H9 (cell line): Measurements from ENCODE around the gene CAV3. TPM values are rescaled to one million over a fixed set of nuclear protein-coding genes. Genes with fewer than 3 reads are reported as not detected.

Experiments used
- DNase-seq: peaks from one replicate; pipeline ENCODE4 v3.0.0-alpha.2; 2017
- H2AFZ ChIP-seq: one replicate; pipeline ENCODE4 v1.6.1; 2013; ENCODE audit warnings: mild to moderate bottlenecking, low read length, control low read depth, moderate library complexity
- H2AK5ac ChIP-seq: 2 replicates; pipeline ENCODE4 v1.6.1; 2013; ENCODE audit warnings: low read length, control low read depth, mixed read lengths; ENCODE audit not compliant: insufficient read length
- H2BK120ac ChIP-seq: one replicate; pipeline ENCODE4 v1.6.1; 2013; ENCODE audit warnings: low read depth, mild to moderate bottlenecking, low read length, control low read depth, inconsistent platforms; ENCODE audit not compliant: poor library complexity, severe bottlenecking
- H2BK12ac ChIP-seq: 2 replicates; pipeline ENCODE4 v1.6.1; 2013; ENCODE audit warnings: low read length, control low read depth, mixed read lengths, low read depth; ENCODE audit not compliant: insufficient read length
- H2BK15ac ChIP-seq: 2 replicates; pipeline ENCODE4 v1.6.1; 2013; ENCODE audit warnings: low read depth, low read length, control low read depth
- H2BK20ac ChIP-seq: one replicate; pipeline ENCODE4 v1.6.1; 2013; ENCODE audit warnings: low read depth, mild to moderate bottlenecking, low read length, control low read depth, inconsistent platforms; ENCODE audit not compliant: poor library complexity, severe bottlenecking
- H2BK5ac ChIP-seq: 2 replicates; pipeline ENCODE4 v1.6.1; 2013; ENCODE audit warnings: low read length, control low read depth, mixed read lengths; ENCODE audit not compliant: insufficient read length
- H3K14ac ChIP-seq: 2 replicates; pipeline ENCODE4 v1.6.1; 2013; ENCODE audit warnings: low read length, control low read depth; ENCODE audit not compliant: insufficient read depth
- H3K18ac ChIP-seq: 2 replicates; pipeline ENCODE4 v1.6.1; 2013; ENCODE audit warnings: low read depth, mild to moderate bottlenecking, mixed read lengths, low read length, control low read depth; ENCODE audit not compliant: insufficient read length
- H3K23ac ChIP-seq: 2 replicates; pipeline ENCODE4 v1.6.1; 2013; ENCODE audit warnings: low read length, control low read depth, mixed read lengths, low read depth; ENCODE audit not compliant: insufficient read length
- H3K23me2 ChIP-seq: 2 replicates; pipeline ENCODE4 v1.6.1; 2013; ENCODE audit warnings: low read depth, mild to moderate bottlenecking, mixed read lengths, low read length, control low read depth; ENCODE audit not compliant: insufficient read length, poor library complexity, severe bottlenecking
- H3K27ac ChIP-seq: 2 replicates; pipeline ENCODE4 v1.5.1; 2013; ENCODE audit warnings: low read length, control low read depth, mixed read lengths, low read depth; ENCODE audit not compliant: insufficient read length
- H3K27me3 ChIP-seq: 2 replicates; pipeline ENCODE4 v1.6.1; 2013; ENCODE audit warnings: low read length, control low read depth, inconsistent platforms; ENCODE audit not compliant: insufficient read depth
- H3K4ac ChIP-seq: 2 replicates; pipeline ENCODE4 v1.6.1; 2013; ENCODE audit warnings: low read depth, mild to moderate bottlenecking, control low read depth, inconsistent platforms, low read length, moderate library complexity
- H3K4me1 ChIP-seq: 2 replicates; pipeline ENCODE4 v1.6.1; 2013; ENCODE audit warnings: low read length, control low read depth, inconsistent platforms; ENCODE audit not compliant: insufficient read depth
- H3K4me2 ChIP-seq: 2 replicates; pipeline ENCODE4 v1.6.1; 2013; ENCODE audit warnings: low read length, control low read depth, mixed read lengths; ENCODE audit not compliant: insufficient read length, insufficient read depth
- H3K56ac ChIP-seq: 2 replicates; pipeline ENCODE4 v1.6.1; 2013; ENCODE audit warnings: low read depth, mild to moderate bottlenecking, mixed read lengths, low read length, control low read depth; ENCODE audit not compliant: insufficient read length
- H3K79me1 ChIP-seq: 2 replicates; pipeline ENCODE4 v1.6.1; 2013; ENCODE audit warnings: low read depth, mild to moderate bottlenecking, moderate library complexity, low read length, control low read depth, inconsistent platforms; ENCODE audit not compliant: insufficient read depth, poor library complexity, severe bottlenecking
- H3K79me2 ChIP-seq: 2 replicates; pipeline ENCODE4 v1.6.1; 2013; ENCODE audit warnings: low read length, control low read depth, inconsistent platforms; ENCODE audit not compliant: insufficient read depth
- H3K9ac ChIP-seq: 2 replicates; pipeline ENCODE4 v1.6.1; 2013; ENCODE audit warnings: low read length, control low read depth, mixed read lengths; ENCODE audit not compliant: insufficient read length; ENCODE audit errors: extremely low read depth
- H3K9me3 ChIP-seq: one replicate; pipeline ENCODE4 v1.6.1; 2013; ENCODE audit warnings: low read depth, low read length, inconsistent platforms; ENCODE audit not compliant: control insufficient read depth
- H3T11ph ChIP-seq: one replicate; pipeline ENCODE4 v1.6.1; 2013; ENCODE audit warnings: mild to moderate bottlenecking, low read length, control low read depth, inconsistent platforms
- H4K20me1 ChIP-seq: one replicate; pipeline ENCODE4 v1.6.1; 2013; ENCODE audit not compliant: control insufficient read depth, insufficient read length, insufficient read depth
- H4K5ac ChIP-seq: 2 replicates; pipeline ENCODE4 v1.6.1; 2013; ENCODE audit warnings: low read depth, mild to moderate bottlenecking, mixed read lengths, low read length, control low read depth; ENCODE audit not compliant: insufficient read length
- H4K8ac ChIP-seq: replicated peaks from 2 replicates; pipeline ENCODE4 v1.6.1; 2013; ENCODE audit warnings: low read length, control low read depth, mixed read lengths, low read depth; ENCODE audit not compliant: insufficient read length
- H4K91ac ChIP-seq: 2 replicates; pipeline ENCODE4 v1.6.1; 2013; ENCODE audit warnings: low read depth, mild to moderate bottlenecking, moderate library complexity, mixed read lengths, low read length, control low read depth; ENCODE audit not compliant: insufficient read length
- H3K27ac Mint-ChIP-seq, 3 experiments: 2 replicates in 2 of 3; 3 replicates in 1 of 3; pipeline ENCODE4 v1.8.0; 2020 to 2021; ENCODE audit warnings: mixed read lengths in 3 of 3, mild to moderate bottlenecking in 1 of 3, moderate library complexity in 1 of 3
- H3K27me3 Mint-ChIP-seq: 2 replicates; pipeline ENCODE4 v1.8.0; 2021; ENCODE audit warnings: low read depth, mild to moderate bottlenecking, moderate library complexity, mixed read lengths
- H3K36me3 Mint-ChIP-seq, 3 experiments: 2 replicates in 2 of 3; 3 replicates in 1 of 3; pipeline ENCODE4 v1.8.0; 2020 to 2021; ENCODE audit warnings: low read depth in 3 of 3, mixed read lengths in 3 of 3; ENCODE audit not compliant: insufficient read depth in 1 of 3
- H3K4me1 Mint-ChIP-seq, 2 experiments: 2 replicates each; pipeline ENCODE4 v1.8.0; 2020; ENCODE audit warnings: mixed read lengths in 2 of 2
- H3K4me3 Mint-ChIP-seq, 2 experiments: 2 replicates in 1 of 2; 3 replicates in 1 of 2; pipeline ENCODE4 v1.8.0; 2020 to 2021; ENCODE audit warnings: mild to moderate bottlenecking in 2 of 2, mixed read lengths in 2 of 2, moderate library complexity in 1 of 2
- H3K9me3 Mint-ChIP-seq, 2 experiments: 2 replicates in 1 of 2; 3 replicates in 1 of 2; pipeline ENCODE4 v1.8.0; 2020; ENCODE audit warnings: mild to moderate bottlenecking in 2 of 2, mixed read lengths in 2 of 2, moderate library complexity in 1 of 2
- WGBS: extraction: QIAGEN DNeasy Blood & Tissue Kit; methylation state at CpG from one replicate; pipeline ENCODE4 v1.1.7; 2013; ENCODE audit warnings: missing lambda C conversion rate, low lambda C conversion rate, mixed read lengths; ENCODE audit not compliant: insufficient read length; ENCODE audit errors: extremely low coverage; 5-methylcytosine and 5-hydroxymethylcytosine counted together
- total RNA-seq: library from RNA; stranded (reverse); gene quantifications from 2 replicates; pipeline ENCODE4 v1.2.1, GENCODE V29; 2021
- TF ChIP-seq, protein P1 (sequence below): fragments of 200-600 bp; sonication (generic); conservative IDR thresholded peaks from 3 replicates; pipeline ENCODE4 v1.8.0; 2021; ENCODE audit warnings: antibody characterized with exemption, mild to moderate bottlenecking

CAV3 gene
- total RNA-seq, 1 experiment from 2014 or later, result not detected

DNA sequence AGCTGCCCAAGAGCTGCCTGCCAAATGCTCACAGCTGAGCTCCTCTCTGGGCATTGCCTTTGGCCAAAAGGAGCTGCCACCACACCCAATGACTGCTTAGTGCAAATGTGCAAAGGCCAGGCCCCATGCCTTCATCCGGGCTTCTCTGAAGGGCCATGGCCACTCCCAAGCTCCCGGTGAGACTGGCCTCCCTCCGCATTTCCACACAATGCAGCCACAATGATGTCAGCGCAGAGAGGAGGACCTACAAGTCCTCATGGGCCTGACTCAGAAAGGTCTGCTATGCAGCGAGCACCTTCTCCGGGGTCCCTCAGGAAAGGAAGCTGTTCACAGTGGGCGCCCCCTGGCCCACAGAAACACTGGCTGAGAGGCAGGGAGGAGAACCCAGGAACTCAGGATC, 23.1 kb downstream of the CAV3 start:
- Histone ChIP-seq H3K18ac (no peak overlapping the region), H2BK12ac (no peak overlapping the region), H3K23me2 (no peaks in the 10 kb centered on the region), H2BK15ac (no peak overlapping the region), H4K20me1 (no peaks in the 10 kb centered on the region), H3K79me1 (no peaks in the 10 kb centered on the region), H2BK5ac (no peak overlapping the region), H3K79me2 (no peaks in the 10 kb centered on the region), H3K23ac (no peak overlapping the region), H3T11ph (no peak overlapping the region), H3K56ac (no peak overlapping the region), H4K5ac (no peak overlapping the region), H4K8ac (no peak overlapping the region), H2BK120ac (no peak overlapping the region), H3K4me2 (no peak overlapping the region), H3K9ac (no peak overlapping the region), H4K91ac (no peak overlapping the region), H3K4ac (no peak overlapping the region), H2BK20ac (no peak overlapping the region), H3K27ac (no peak overlapping the region), H3K27me3 (no peaks in the 10 kb centered on the region), H3K4me1 (no peaks in the 10 kb centered on the region), H3K9me3 (no peaks in the 10 kb centered on the region), H3K14ac (no peak overlapping the region), H2AK5ac (no peak overlapping the region), H2AFZ (no peak overlapping the region)
- H3K36me3 Mint-ChIP-seq, result no peaks in the 10 kb centered on the region
- peak; percentile 28 for DNase-seq
- H3K4me1 Mint-ChIP-seq, result peaks cover 3 to 7% of the 10 kb centered on the region in 2 experiments
- no peak overlapping the region for H3K4me3 Mint-ChIP-seq
- TF ChIP-seq, protein P1, sequence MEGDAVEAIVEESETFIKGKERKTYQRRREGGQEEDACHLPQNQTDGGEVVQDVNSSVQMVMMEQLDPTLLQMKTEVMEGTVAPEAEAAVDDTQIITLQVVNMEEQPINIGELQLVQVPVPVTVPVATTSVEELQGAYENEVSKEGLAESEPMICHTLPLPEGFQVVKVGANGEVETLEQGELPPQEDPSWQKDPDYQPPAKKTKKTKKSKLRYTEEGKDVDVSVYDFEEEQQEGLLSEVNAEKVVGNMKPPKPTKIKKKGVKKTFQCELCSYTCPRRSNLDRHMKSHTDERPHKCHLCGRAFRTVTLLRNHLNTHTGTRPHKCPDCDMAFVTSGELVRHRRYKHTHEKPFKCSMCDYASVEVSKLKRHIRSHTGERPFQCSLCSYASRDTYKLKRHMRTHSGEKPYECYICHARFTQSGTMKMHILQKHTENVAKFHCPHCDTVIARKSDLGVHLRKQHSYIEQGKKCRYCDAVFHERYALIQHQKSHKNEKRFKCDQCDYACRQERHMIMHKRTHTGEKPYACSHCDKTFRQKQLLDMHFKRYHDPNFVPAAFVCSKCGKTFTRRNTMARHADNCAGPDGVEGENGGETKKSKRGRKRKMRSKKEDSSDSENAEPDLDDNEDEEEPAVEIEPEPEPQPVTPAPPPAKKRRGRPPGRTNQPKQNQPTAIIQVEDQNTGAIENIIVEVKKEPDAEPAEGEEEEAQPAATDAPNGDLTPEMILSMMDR, result no peak
- no CpG with 5 or more reads among the region's 7 CpGs for WGBS
- H3K27ac Mint-ChIP-seq, result no peak overlapping the region
- no peaks in the 10 kb centered on the region; a peak in 1 of 5 replicates for H3K9me3 Mint-ChIP-seq
- H3K27me3 Mint-ChIP-seq, result peaks cover 30% of the 10 kb centered on the region
